IMR-90 (cell line): Measurements from ENCODE around the gene OSCAR.

Experiments
- CTCF ChIP-seq: conservative IDR thresholded peaks from 2 replicates; pipeline ENCODE4 v1.5.1; 2012; ENCODE audit warnings: mild to moderate bottlenecking, low read depth, low read length, improper control_type of control experiment
- ELK1 ChIP-seq: fragments of 150-350 bp; IDR thresholded peaks from 2 replicates; pipeline ENCODE4 v1.6.1; 2016; ENCODE audit warnings: low read depth, mild to moderate bottlenecking, low read length, moderate library complexity, borderline replicate concordance
- MAZ ChIP-seq: IDR thresholded peaks from 2 replicates; pipeline ENCODE4 v1.6.1; 2012; ENCODE audit warnings: low read depth, mild to moderate bottlenecking, low read length, improper control_type of control experiment, moderate library complexity, borderline replicate concordance
- POLR2A ChIP-seq: IDR thresholded peaks from 2 replicates; pipeline ENCODE4 v1.6.1; 2012; ENCODE audit warnings: mild to moderate bottlenecking, low read depth, low read length
- TF ChIP-seq, protein P1 (sequence below): fragments of 150-350 bp; IDR thresholded peaks from 2 replicates; pipeline ENCODE4 v1.6.1; 2017; ENCODE audit warnings: mild to moderate bottlenecking, antibody characterized with exemption, low read length, low read depth

GRCh38 chr19:54104998-54105715 lies 4.6 kb upstream of the OSCAR start:
- TF ChIP-seq ELK1 (no peak), POLR2A (no peak), CTCF (no peak), MAZ (no peak)
- TF ChIP-seq, protein P1, sequence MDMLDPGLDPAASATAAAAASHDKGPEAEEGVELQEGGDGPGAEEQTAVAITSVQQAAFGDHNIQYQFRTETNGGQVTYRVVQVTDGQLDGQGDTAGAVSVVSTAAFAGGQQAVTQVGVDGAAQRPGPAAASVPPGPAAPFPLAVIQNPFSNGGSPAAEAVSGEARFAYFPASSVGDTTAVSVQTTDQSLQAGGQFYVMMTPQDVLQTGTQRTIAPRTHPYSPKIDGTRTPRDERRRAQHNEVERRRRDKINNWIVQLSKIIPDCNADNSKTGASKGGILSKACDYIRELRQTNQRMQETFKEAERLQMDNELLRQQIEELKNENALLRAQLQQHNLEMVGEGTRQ: no peak
